GM12864 (cell line): Measurements from ENCODE around the gene DCC.

Source experiments
- DNase-seq: peaks from one replicate; pipeline ENCODE4 v3.0.0-alpha.2; 2011; ENCODE audit warnings: low read depth
- H3K4me3 ChIP-seq: 2 replicates; pipeline ENCODE4 v1.5.1; 2011; ENCODE audit warnings: mild to moderate bottlenecking, low read depth, low read length, control low read depth
- CTCF ChIP-seq: IDR thresholded peaks from 2 replicates; pipeline ENCODE4 v1.5.1; 2011; ENCODE audit warnings: low read depth, mild to moderate bottlenecking, moderate library complexity, low read length, control low read depth, inconsistent platforms; ENCODE audit errors: missing control alignments

The DCC gene

GRCh38 chr18:53080687-53081086, 740.7 kb downstream of the DCC start:
- no peak for DNase-seq
- H3K4me3 ChIP-seq: no peak overlapping the region
- TF ChIP-seq CTCF: no peak

DNA sequence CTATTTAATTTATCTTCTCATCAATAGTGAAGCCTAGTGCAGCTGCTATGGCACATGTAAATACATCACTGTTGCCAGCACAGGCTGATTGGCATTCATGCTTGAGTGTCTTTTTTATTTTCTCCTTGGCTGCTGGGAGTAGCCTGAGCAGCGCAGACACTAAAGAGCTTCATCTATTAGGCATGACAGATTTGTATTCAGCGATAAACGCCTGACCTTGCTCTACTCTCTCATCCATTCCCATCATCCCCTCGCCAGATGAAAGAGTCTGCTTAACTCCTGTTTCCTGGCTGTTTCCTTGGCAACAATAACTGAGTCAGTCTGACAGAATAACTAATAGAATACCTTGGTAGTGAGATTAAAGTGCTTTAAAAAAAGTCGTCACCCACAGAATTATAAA, 753.6 kb downstream of the DCC start:
- DNase-seq: no peak
- TF ChIP-seq CTCF: no peak

DNA sequence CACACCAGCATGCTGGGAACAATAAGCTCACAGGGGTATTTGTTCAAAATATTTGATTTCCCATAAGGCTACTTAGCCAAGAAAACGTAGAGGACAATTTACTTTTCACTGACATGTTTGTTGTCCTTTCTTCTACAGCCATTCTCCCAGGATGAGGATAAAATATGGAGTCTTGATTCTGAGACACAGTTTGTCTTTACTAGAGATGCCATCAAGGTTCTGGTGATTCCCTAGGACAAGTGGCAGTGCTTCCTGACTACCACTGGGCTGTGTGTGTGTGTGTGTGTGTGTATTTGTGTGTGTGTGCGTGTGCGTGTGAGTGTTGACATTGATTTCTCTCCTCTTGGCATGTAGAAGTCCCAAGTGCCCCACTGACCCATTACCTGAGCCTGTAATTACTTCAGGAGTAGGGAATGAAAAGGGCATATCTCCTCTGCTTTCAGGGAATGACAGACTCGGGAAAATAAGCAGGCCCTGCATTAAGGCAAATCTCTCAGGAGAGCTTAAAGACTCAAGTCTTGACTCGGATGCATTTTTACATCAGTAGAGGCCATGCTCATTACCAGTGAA, 761.6 kb downstream of the DCC start:
- no peak for DNase-seq
- TF ChIP-seq CTCF: no peak
- H3K4me3 ChIP-seq: no peak overlapping the region

More for the DNA sequence above, 753.6 kb downstream of the DCC start:
- H3K4me3 ChIP-seq: no peak overlapping the region

DNA sequence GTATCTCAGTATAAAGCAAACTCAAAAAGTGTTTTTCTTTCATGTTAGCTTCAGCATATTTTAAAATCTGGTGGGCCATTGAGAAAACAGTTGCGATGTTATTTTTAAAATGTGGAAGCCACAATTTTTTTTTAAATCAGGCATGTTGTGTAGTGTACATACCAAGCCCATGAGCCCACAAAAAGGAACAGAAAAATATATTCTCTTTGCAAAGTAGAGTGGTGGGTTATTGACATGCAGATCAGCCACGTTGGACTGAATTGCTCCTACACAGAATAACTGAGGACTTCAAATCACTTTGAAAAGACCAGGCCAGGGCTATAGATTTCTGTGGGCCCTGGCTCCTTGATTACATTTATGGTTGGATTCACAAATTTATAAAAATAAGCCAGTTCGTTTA, 774.4 kb downstream of the DCC start:
- H3K4me3 ChIP-seq: no peak overlapping the region
- no peak for TF ChIP-seq CTCF
- no peak for DNase-seq

- no peak overlapping the region for H3K4me3 ChIP-seq
- no peak for DNase-seq
- TF ChIP-seq CTCF: no peak
Observed at GRCh38 chr18:53115876-53116585, 776.0 kb downstream of the DCC start.

GRCh38 chr18:53117851-53118250, 777.9 kb downstream of the DCC start:
- no peak for DNase-seq
- no peak for TF ChIP-seq CTCF
- H3K4me3 ChIP-seq: no peak overlapping the region

- DNase-seq: no peak
- H3K4me3 ChIP-seq: no peak overlapping the region
- TF ChIP-seq CTCF: no peak
Observed at GRCh38 chr18:53126210-53126609, 786.2 kb downstream of the DCC start.
